HL-60/S4 treated with retinoic acid at 250 ng/mL for 4 days and 3 days (cell line): ENCODE measurements around the gene SIRPG.

Experiments
- in situ Hi-C: fragments of 300-500 bp; cut with MboI; formaldehyde crosslinking; loops from 2 replicates; pipeline ENCODE4 v1.7.0; 2022; ENCODE audit warnings: low sequenced_read_pairs

Gene SIRPG

DNA sequence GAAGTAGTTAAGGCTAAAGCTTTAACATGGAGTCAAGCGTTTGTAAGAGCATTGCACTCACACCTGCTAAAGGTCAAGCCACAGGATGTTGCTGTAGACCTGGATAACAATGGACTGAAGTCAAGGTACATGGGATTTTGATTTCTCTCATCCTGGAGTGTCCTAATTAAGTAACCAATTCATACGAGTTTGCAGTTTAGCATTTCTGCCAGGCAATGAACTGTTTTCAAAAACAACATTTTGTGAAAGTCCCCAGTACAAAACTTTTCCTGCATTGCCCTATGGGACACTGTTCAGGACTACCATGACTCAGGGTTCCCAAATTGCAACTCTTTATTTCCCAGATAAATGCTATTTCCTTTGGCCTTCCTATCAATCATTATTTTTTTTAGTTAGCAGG is 20.4 kb downstream of the SIRPG start:
- in situ Hi-C loops: loop anchor here (25.0 kb wide), 1 partner anchor 100 kb away; no protein-coding TSS in a partner anchor

GRCh38 chr20:1636621-1637020 is 21.0 kb downstream of the SIRPG start:
- in situ Hi-C loops: loop anchor here (25.0 kb wide), 1 partner anchor 99 kb away; no protein-coding TSS in a partner anchor

GRCh38 chr20:1635291-1635979 is 22.1 kb downstream of the SIRPG start:
- in situ Hi-C loops: loop anchor here (25.0 kb wide), 1 partner anchor 98 kb away; no protein-coding TSS in a partner anchor

GRCh38 chr20:1633535-1633934 is 24.0 kb downstream of the SIRPG start:
- in situ Hi-C loops: loop anchor here (25.0 kb wide), 1 partner anchor 96 kb away; no protein-coding TSS in a partner anchor

DNA sequence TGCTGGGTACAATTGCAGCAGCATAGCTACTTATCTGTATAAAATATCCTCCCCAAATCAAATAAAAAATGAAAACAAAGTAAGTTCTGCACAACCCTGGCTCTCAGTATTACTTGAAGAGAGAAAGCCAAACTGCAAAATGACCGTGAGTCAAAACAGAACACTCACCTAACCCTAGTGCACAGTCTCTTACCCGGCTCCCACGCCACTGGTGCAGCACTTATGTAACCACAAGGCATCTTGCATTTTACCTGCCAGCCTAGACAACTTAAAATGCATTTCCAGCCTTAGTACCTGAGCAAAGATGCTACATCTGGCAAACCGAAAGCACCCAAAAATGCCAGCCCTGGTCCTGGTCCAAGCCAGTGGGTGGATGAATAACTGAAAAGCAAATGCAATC is 25.4 kb downstream of the SIRPG start:
- in situ Hi-C loops: loop anchor here (25.0 kb wide), 1 partner anchor 95 kb away; no protein-coding TSS in a partner anchor

GRCh38 chr20:1631309-1632151 is 26.0 kb downstream of the SIRPG start:
- in situ Hi-C loops: loop anchor here (25.0 kb wide), 1 partner anchor 94 kb away; no protein-coding TSS in a partner anchor

- in situ Hi-C loops: loop anchor here (25.0 kb wide), 1 partner anchor 93 kb away; no protein-coding TSS in a partner anchor
These were observed 27.4 kb downstream of the SIRPG start for GRCh38 chr20:1630186-1630585.

GRCh38 chr20:1629321-1629720 is 28.3 kb downstream of the SIRPG start:
- in situ Hi-C loops: loop anchor here (25.0 kb wide), 1 partner anchor 92 kb away; no protein-coding TSS in a partner anchor

DNA sequence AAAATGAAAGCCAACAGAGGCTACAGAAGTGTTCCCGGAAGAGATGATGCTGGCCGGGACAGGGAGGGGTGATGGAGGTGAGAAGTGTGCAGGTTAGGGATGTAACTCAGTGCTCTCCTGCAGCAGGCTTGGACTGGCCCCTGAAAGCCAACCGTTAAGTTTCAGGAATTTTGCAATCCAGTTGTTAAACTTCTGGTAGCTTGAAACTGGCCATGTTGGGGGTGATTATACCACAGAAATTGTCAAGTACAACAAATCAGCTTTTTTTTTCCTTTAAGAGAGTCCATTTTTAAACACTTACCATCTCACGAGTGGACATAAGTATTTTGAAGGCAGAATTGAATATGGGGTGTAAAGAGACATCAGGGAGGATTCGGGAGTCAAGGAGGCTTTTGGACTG is 29.0 kb downstream of the SIRPG start:
- in situ Hi-C loops: loop anchor here (25.0 kb wide), 1 partner anchor 91 kb away; no protein-coding TSS in a partner anchor

DNA sequence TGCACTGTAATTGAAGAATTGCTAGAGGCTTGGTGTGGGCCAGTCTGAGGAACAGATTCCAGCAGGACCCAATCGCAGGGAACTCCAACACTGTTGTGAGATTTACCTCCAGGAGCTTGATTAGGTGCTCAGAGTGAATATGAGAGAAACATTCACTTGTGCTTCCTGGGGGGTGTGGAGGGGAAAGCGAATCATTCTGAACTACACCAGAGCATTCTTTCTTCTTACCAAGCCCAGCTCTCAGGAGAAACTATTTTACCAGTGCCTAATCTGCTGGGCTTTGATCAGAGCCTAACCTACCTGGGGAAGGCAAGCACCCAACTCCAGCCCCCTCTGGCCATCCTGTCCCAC is 30.4 kb downstream of the SIRPG start:
- in situ Hi-C loops: loop anchor here (25.0 kb wide), 1 partner anchor 90 kb away; no protein-coding TSS in a partner anchor

- in situ Hi-C loops: loop anchor here (25.0 kb wide), 1 partner anchor 89 kb away; no protein-coding TSS in a partner anchor
These were observed 30.9 kb downstream of the SIRPG start for GRCh38 chr20:1626528-1627199.

GRCh38 chr20:1625083-1625690 is 32.4 kb downstream of the SIRPG start:
- in situ Hi-C loops: loop anchor here (25.0 kb wide), 1 partner anchor 88 kb away; no protein-coding TSS in a partner anchor

DNA sequence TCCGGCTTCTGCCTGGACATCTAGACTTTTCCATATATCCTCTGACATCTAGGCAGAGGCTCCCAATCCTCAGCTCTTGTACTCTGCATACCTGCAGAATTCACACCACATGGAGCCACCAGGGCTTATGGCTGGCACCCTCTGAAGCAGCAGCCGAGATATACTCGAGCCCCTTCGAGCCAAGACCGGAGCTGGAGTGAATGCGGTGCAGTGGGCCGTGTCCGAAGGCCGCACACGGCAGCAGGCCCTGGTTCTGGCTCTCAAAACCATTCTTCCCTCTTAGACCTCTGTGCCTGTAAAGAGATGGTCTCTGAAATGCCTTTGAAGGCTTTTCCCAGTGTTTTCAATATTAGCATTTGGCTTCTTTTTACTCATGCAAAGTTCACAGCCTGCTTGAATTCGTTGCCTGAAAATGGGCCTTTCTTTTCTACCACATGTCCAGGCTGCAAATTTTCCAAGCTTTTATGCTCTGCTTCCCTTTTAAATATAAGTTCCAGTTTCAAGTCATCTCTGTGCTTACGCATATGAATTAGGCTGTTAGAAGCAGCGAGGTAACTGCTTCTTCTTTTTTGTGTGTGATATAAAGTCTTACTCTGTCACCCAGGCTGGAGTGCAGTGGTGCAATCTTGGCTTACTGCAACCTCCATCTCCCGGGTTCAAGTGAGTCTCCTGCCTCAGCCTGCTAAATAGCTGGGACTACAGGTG is 33.9 kb downstream of the SIRPG start:
- in situ Hi-C loops: no loop called here

- in situ Hi-C loops: no loop called here
These were observed 35.1 kb downstream of the SIRPG start for GRCh38 chr20:1622450-1622849.

DNA sequence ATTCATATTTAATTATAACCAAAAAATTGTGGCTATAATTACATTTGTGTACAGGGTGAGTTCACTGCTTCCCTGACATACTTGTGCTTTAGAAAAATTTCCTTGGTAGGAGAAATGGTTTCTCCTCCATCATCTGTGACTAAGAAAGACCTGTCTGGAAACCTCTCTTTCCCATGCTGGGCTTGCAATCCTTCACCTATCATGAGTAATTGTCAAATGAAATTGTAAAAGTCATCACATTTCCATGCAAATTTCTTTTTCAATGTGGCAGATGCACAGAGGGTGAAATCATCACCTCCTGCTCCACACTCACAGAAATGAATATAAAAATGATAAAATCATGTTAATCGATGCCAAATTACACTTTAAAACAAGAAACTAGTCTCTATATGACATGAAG is 36.3 kb downstream of the SIRPG start:
- in situ Hi-C loops: no loop called here

DNA sequence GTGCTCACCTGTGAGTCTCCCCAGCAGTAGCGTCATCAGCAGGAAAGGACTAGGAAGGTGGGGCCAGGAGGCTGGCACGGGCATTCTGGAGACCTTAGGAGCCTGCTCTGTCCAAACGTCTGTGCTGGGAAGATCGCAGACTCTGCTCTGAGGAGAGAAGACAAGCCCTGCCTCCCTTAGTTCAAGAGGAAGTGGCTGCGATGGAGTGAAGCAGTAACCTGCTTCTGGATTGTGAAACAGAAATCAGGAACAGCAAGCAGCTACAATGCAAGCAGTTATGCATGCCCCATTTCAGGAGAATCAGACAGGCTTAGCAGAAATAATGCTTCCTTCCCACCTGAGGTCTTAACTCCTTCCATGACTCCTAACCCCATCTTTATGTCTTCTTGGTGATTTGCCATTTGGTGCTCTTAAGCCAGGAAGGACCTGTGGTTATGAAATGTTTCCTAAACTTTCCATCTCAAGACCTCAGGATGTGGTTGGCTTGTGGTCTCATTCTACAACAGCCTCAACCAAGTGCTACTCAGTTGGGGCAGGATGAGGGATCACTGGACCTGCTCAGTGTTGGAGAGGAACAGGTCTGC is 37.6 kb downstream of the SIRPG start, which contains the start of gene SIRPB1:
TSS of gene SIRPB1 (minus strand) at position 149 of the 584 bp plus-strand sequence. CDS start at position 84, 65 bp downstream.
- in situ Hi-C loops: no loop called here

DNA sequence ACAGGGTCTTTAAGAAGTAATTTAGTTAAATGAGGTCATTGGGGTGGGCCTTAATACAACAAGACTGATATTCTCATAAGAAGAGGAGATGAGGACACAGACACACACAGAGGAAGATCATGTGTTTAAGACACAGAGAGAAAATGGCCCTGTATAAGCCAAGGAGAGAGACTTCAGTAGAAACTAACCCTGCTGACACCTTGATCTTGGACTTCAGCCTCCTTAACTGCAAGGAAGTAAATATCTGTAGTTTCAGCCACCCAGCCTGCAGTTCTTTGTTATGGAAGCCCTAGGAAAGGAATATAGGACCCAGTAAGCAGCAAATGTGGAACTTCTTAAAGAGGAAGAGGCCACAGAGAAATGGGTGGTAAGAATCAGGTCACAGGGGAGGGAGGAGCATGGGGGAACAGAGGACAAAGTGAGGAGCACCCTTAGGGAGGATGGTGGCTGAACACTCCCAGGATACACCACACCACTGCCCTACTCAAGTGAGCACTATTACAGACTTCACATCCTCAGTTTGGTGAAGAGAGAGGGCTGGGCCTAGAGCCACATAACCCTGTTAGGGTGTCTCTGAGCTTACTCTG is 38.5 kb downstream of the SIRPG start:
- in situ Hi-C loops: no loop called here

GRCh38 chr20:1618479-1618878 is 39.1 kb downstream of the SIRPG start:
- in situ Hi-C loops: no loop called here

- in situ Hi-C loops: no loop called here
These were observed 40.6 kb downstream of the SIRPG start for GRCh38 chr20:1616858-1617434.
